A549 treated with AZD2906 at 1 μM for 4 hours (cell line): ENCODE data around the gene PPP1R27. TPM values are rescaled to one million over a fixed set of nuclear protein-coding genes. Genes with fewer than 3 reads are reported as not detected.

Source experiments
- total RNA-seq: library from RNA; stranded (reverse); fragments of 200-300 nt; extraction: Qiagen RNA extraction; gene quantifications from 5 replicates; pipeline ENCODE4 v1.2.3, GENCODE V29; 2022

Gene PPP1R27
- 0.08 to 0.35 TPM (median 0.18 TPM) in 5 replicates for total RNA-seq

GRCh38 chr17:81834831-81835267 lies at the start of gene PPP1R27:
Gene PPP1R27, minus strand, starts transcription at chr17:81835050. Its CDS starts 97 bp downstream, at chr17:81834953.

GRCh38 chr17:81870981-81871386 lies 36.1 kb upstream of the PPP1R27 start, which contains the start of gene ARHGDIA:
Gene ARHGDIA, minus strand, starts transcription at chr17:81871337. Its CDS starts 1,407 bp downstream, at chr17:81869930.

GRCh38 chr17:81859906-81860755 lies 25.3 kb upstream of the PPP1R27 start, which contains the start of gene P4HB:
Gene P4HB, minus strand, starts transcription at chr17:81860535. Its CDS starts 64 bp downstream, at chr17:81860471.

GRCh38 chr17:81833160-81833920 lies 1.5 kb downstream of the PPP1R27 start, which contains the start of gene MCRIP1:
Gene MCRIP1, minus strand, starts transcription at chr17:81833291. Its CDS starts 8,785 bp downstream, at chr17:81824506.

GRCh38 chr17:81803728-81804558 lies 30.9 kb downstream of the PPP1R27 start, which contains the start of gene GCGR:
Gene GCGR, plus strand, starts transcription at chr17:81804150. Its CDS starts 4,869 bp downstream, at chr17:81809019.

Other genes with a start within 250 kb of the PPP1R27 start
- gene NPLOC4, start 197.9 kb downstream of the PPP1R27 start, total RNA-seq: 89.6 to 96.7 TPM (median 94.0 TPM) in 5 replicates
- 3.5 to 5.8 TPM (median 5.0 TPM) in 5 replicates for gene TSPAN10, start 197.9 kb downstream of the PPP1R27 start, total RNA-seq
- gene PDE6G, start 178.5 kb downstream of the PPP1R27 start, total RNA-seq: 1.5 to 2.8 TPM (median 2.4 TPM) in 5 replicates
- 31.9 to 66.1 TPM (median 60.6 TPM) in 5 replicates for gene OXLD1, start 168.4 kb downstream of the PPP1R27 start, total RNA-seq
- gene CCDC137, start 168.3 kb downstream of the PPP1R27 start, total RNA-seq: 58.3 to 69.6 TPM (median 60.1 TPM) in 5 replicates
- 44.8 to 49.2 TPM (median 48.3 TPM) in 5 replicates for gene ARL16, start 151.3 kb downstream of the PPP1R27 start, total RNA-seq
- 127 to 207 TPM (median 193 TPM) in 5 replicates for gene HGS, start 151.0 kb downstream of the PPP1R27 start, total RNA-seq
- 223 to 334 TPM (median 303 TPM) in 5 replicates for gene MRPL12, start 131.7 kb downstream of the PPP1R27 start, total RNA-seq
- gene SLC25A10, start 122.8 kb downstream of the PPP1R27 start, total RNA-seq: 26.6 to 46.9 TPM (median 43.3 TPM) in 5 replicates
- 0.14 to 0.55 TPM (median 0.34 TPM) in 5 replicates for gene GCGR, start 30.9 kb downstream of the PPP1R27 start, total RNA-seq
- gene MCRIP1, start 1.8 kb downstream of the PPP1R27 start, total RNA-seq: 79.5 to 107 TPM (median 101 TPM) in 5 replicates
- 673 to 727 TPM (median 692 TPM) in 5 replicates for gene P4HB, start 25.5 kb upstream of the PPP1R27 start, total RNA-seq
- 592 to 701 TPM (median 654 TPM) in 5 replicates for gene ARHGDIA, start 36.3 kb upstream of the PPP1R27 start, total RNA-seq
- gene ALYREF, start 56.5 kb upstream of the PPP1R27 start, total RNA-seq: 167 to 248 TPM (median 232 TPM) in 5 replicates
- 185 to 310 TPM (median 289 TPM) in 5 replicates for gene ANAPC11, start 56.7 kb upstream of the PPP1R27 start, total RNA-seq
- 0.33 to 0.67 TPM (median 0.49 TPM) in 5 replicates for gene NPB, start 67.2 kb upstream of the PPP1R27 start, total RNA-seq
- gene PCYT2, start 76.3 kb upstream of the PPP1R27 start, total RNA-seq: 14.1 to 18.1 TPM (median 16.6 TPM) in 5 replicates
- 27.2 to 45.6 TPM (median 41.6 TPM) in 5 replicates for gene SIRT7, start 83.1 kb upstream of the PPP1R27 start, total RNA-seq
- 23.3 to 32.3 TPM (median 28.5 TPM) in 5 replicates for gene MAFG, start 92.7 kb upstream of the PPP1R27 start, total RNA-seq
- gene PYCR1, start 102.2 kb upstream of the PPP1R27 start, total RNA-seq: 68.3 to 88.4 TPM (median 85.4 TPM) in 5 replicates
- gene MYADML2, start 112.2 kb upstream of the PPP1R27 start, total RNA-seq: not detected in 5 replicates
- 0.18 to 0.55 TPM (median 0.34 TPM) in 5 replicates for gene NOTUM, start 126.1 kb upstream of the PPP1R27 start, total RNA-seq
- gene ASPSCR1, start 142.6 kb upstream of the PPP1R27 start, total RNA-seq: 20.1 to 29.2 TPM (median 26.5 TPM) in 5 replicates
- 135 to 206 TPM (median 183 TPM) in 5 replicates for gene CENPX, start 187.8 kb upstream of the PPP1R27 start, total RNA-seq
- 8.9 to 17.5 TPM (median 12.8 TPM) in 5 replicates for gene LRRC45, start 188.3 kb upstream of the PPP1R27 start, total RNA-seq
- 24.9 to 43.1 TPM (median 39.9 TPM) in 5 replicates for gene RAC3, start 196.6 kb upstream of the PPP1R27 start, total RNA-seq
- 65.2 to 110 TPM (median 102 TPM) in 5 replicates for gene DCXR, start 202.6 kb upstream of the PPP1R27 start, total RNA-seq
- gene RFNG, start 216.8 kb upstream of the PPP1R27 start, total RNA-seq: 16.5 to 26.6 TPM (median 25.1 TPM) in 5 replicates
- gene GPS1, start 216.8 kb upstream of the PPP1R27 start, total RNA-seq: 108 to 148 TPM (median 138 TPM) in 5 replicates
- gene DUS1L, start 230.8 kb upstream of the PPP1R27 start, total RNA-seq: 73.5 to 153 TPM (median 133 TPM) in 5 replicates